ENCODE results near the gene FAM120A.
"Not testable (repeated sequence)": the region's sequence is repeated elsewhere in the genome, so short reads cannot be mapped to it uniquely, and the experiment has no call there.

FAM120A gene

GRCh38 chr9:93503381-93503780, 51.9 kb downstream of the FAM120A start:
- no peak overlapping the region for H3K4me3 ChIP-seq (ENCODE audit: low read depth, low read length)
- no peak for TF ChIP-seq CTCF (IDR thresholded peaks at IDR 0.05; ENCODE audit: insufficient read depth, low read depth, low read length, missing control alignments)
- no peak for DNase-seq (ENCODE audit: low read depth)

GRCh38 chr9:93505541-93506132, 54.2 kb downstream of the FAM120A start:
- no peak for DNase-seq (ENCODE audit: low read depth)
- H3K4me3 ChIP-seq (ENCODE audit: low read depth, low read length) = no peak overlapping the region
- TF ChIP-seq CTCF (IDR thresholded peaks at IDR 0.05; ENCODE audit: insufficient read depth, low read depth, low read length, missing control alignments) = no peak

- no peak overlapping the region for H3K4me3 ChIP-seq (ENCODE audit: low read depth, low read length)
- no peak for DNase-seq (ENCODE audit: low read depth)
- TF ChIP-seq CTCF (IDR thresholded peaks at IDR 0.05; ENCODE audit: insufficient read depth, low read depth, low read length, missing control alignments) = no peak
Observed at GRCh38 chr9:93507768-93508167, 56.3 kb downstream of the FAM120A start.

GRCh38 chr9:93508207-93508606, 56.7 kb downstream of the FAM120A start:
- TF ChIP-seq CTCF (IDR thresholded peaks at IDR 0.05; ENCODE audit: insufficient read depth, low read depth, low read length, missing control alignments) = no peak
- no peak for DNase-seq (ENCODE audit: low read depth)
- no peak overlapping the region for H3K4me3 ChIP-seq (ENCODE audit: low read depth, low read length)

GRCh38 chr9:93509084-93509483, 57.6 kb downstream of the FAM120A start:
- TF ChIP-seq CTCF (IDR thresholded peaks at IDR 0.05; ENCODE audit: insufficient read depth, low read depth, low read length, missing control alignments) = no peak
- DNase-seq (ENCODE audit: low read depth) = no peak
- H3K4me3 ChIP-seq (ENCODE audit: low read depth, low read length) = no peak overlapping the region

- no peak for TF ChIP-seq CTCF (IDR thresholded peaks at IDR 0.05; ENCODE audit: insufficient read depth, low read depth, low read length, missing control alignments)
- no peak overlapping the region for H3K4me3 ChIP-seq (ENCODE audit: low read depth, low read length)
- no peak for DNase-seq (ENCODE audit: low read depth)
Observed at GRCh38 chr9:93510041-93510440, 58.6 kb downstream of the FAM120A start.

GRCh38 chr9:93511228-93511627, 59.7 kb downstream of the FAM120A start:
- not testable (repeated sequence) for DNase-seq (ENCODE audit: low read depth); H3K4me3 ChIP-seq (ENCODE audit: low read depth, low read length)

- H3K4me3 ChIP-seq (ENCODE audit: low read depth, low read length); DNase-seq (ENCODE audit: low read depth): not testable (repeated sequence)
Observed at GRCh38 chr9:93512170-93512812, 60.8 kb downstream of the FAM120A start.
